NCI-H187 treated with DMSO at 0.1 percent for 48 hours (cell line): ENCODE measurements around the gene NRAP.
"Not testable (repeated sequence)": the region's sequence is repeated elsewhere in the genome, so short reads cannot be mapped to it uniquely, and the experiment has no call there.

ENCODE experiments used
- DNase-seq: peaks from one replicate; lab custom pipeline; 2025; lab: John Stamatoyannopoulos, UW

NRAP gene

DNA sequence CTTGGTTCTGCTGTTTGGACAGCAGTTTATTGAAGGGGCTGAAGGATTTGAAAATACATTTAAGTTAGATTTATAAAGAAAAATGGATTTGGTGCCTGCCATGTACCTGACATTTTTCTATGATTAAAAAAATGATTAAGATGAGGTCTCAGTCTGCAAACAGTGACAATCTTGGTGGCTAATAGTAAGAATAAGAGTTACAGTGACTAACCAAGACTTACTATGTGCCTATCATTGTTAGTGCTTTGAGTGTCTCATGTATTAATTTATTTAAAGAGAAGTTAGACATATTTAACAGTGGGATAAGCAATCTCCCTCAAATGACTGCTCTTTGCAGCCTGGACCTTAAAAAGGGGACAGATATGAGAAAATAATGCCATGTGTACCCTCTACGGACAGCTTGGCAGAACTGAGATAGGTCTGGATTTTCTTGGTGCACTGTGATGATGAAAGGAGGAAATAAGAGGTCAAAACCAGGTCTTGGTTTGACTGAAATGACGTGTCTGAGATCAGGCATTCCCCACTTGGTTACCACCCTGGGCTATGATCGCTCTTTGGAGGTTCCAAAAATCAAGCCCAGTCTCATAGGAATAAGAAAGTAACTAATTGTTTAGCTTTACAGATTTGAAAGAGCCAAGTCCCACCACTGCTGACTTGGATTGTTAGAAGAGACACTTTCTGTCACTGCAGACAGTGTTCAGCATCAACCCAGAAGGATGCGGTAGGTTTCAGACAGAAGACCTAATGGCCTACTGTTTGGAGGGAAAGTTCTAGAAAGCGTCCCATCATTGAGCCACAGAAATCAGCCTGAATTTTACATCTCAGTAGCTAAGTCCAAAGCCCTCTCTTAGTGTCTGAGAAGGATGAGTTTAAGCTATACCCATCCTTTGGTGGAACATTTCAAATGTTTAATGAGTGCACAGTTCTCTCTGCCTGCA is 18.0 kb upstream of the NRAP start:
- no peak for DNase-seq

DNA sequence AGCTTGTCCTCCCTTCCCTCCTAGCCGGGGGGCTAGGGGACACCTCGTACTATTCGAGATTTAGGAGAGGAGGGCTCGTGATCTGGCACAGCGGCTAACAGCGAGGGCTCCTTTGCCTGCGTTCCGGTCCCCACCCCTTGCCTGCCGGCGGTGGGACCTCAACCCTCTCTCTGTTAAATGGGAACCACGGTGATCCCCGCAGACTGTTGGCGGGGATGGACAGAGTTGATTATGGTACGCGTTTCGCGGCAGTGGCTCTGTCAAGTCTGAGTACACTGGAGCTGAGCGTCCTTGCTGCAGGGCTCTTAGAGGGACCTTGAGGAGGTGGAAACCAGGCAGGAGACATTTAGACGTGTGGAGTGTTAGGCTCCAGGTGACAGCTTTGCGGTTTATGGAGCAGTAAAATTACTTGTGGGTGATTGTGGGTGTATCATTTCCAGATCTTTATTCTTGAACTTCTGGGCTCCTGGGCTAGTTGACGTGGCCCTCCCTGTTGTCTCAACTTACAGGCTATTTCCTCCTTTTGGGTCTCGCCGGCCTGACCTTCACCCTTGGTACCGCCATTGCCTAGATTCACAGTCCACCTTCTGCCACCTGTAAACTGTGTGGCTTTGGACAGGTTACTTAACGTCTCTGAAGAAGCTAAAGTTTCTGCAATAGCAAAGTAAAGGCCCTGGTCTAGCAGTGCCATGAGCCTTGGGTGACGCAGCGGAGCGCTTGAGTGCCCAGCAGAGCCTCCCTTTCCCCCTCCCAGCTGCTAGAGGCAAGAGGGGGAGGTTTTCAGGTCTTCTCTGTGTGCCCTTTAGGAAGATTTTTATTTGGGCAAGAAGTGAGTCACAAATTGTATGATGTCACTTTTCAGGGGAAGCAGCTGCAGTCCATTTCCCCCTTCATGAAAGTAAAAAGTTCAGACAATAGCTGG is 16.6 kb upstream of the NRAP start:
- DNase-seq = no peak

DNA sequence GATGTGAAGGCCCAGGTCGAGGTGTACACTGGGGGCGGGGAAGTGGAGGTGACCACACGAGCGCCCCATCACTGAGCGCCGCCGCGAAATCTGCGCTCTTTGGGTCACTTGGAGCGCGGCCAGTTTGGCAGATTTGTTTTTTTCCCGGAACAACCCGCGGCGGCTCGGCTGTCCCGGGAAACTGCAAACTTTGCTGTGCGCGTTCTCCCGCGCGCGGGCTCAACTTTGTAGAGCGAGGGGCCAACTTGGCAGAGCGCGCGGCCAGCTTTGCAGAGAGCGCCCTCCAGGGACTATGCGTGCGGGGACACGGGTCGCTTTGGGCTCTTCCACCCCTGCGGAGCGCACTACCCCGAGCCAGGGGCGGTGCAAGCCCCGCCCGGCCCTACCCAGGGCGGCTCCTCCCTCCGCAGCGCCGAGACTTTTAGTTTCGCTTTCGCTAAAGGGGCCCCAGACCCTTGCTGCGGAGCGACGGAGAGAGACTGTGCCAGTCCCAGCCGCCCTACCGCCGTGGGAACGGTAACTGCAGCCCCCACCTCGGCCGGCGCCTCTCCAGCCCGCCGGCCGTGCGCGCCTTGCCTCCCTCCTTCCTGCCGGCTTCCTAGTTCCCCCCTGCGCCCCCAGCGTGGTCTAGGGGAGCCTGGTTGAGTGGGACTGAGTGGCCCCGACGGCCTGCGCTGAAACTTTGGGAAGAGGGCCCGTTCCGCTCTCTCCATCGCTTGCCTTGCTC is 15.8 kb upstream of the NRAP start, which contains the start of gene CASP7:
Gene CASP7 (plus strand): TSS at position 450 of the 727 bp plus-strand sequence. CDS start 17,582 bp downstream, outside the sequence.
- DNase-seq = no peak

DNA sequence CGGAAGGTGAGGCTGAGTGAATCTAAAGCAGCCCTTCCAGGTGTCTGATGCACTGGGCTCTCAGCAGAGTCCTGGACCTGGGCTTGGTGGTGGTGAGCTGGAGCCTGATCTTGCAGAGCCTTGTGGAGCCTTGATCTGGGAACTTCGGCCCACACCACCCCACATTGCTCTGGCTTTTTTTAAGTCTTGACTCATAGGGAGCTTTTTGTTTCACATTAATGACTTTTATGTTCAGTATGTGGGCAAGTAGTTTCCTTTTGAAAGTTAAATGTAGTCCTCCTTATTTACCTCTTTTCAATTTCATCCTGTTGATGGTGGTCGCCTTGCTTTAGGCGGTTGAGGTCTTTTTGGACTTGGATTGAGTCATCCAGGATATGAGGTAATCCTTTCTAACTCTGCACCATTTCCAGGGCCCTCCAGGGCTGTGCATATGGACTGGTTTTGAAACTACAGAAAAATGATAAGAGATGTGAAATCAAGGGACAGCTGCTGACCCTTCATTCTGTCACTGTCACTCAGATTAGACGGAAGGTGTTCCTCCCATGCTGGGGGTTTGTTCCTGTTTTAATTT is 2.9 kb upstream of the NRAP start:
- DNase-seq = no peak

DNA sequence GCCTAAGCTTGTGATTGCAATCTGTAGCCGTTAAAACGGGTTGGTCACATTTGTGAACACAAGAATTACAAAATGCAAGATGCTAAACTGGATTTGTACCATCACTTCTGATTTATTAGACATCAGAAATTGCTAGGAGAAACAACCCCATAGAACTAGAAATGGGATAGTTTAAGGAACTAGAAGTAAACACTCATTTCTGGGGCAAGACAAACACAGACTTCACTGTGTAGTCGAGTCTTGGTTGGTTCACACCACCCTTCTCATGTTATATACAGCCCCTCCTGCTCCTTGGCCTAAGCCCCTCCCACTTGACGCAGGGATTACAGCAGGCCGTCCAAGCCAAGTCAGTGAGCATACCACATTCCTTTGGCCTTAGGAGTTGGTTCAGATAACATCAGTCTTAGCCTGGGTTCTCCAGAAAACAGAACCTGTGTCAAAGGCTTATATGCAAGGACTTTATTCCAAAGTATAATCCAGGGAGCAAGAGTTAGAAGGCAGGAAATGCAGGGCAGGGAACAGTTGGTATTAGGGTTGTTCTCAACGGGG is 2.0 kb upstream of the NRAP start:
- DNase-seq = no peak

DNA sequence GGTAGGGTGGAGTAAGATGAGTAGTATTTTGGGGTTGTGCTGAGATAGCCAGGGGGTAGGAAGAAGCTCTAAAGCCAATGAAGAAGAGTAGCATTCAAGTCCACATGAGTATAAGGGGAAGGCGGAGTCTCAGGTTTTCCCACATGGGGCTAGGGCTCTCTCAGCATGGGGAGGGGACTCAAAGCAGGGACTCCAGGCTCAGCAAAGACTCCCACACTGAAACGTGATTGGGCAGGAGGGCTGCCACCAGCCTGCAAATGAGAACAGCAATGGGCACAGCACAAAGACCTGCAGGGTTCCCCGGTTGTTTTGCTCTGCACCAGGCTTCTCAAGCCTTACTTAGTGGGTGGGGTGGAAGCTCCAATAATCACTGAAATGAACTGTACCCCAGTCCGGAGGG is 1.5 kb upstream of the NRAP start:
- DNase-seq = no peak

DNA sequence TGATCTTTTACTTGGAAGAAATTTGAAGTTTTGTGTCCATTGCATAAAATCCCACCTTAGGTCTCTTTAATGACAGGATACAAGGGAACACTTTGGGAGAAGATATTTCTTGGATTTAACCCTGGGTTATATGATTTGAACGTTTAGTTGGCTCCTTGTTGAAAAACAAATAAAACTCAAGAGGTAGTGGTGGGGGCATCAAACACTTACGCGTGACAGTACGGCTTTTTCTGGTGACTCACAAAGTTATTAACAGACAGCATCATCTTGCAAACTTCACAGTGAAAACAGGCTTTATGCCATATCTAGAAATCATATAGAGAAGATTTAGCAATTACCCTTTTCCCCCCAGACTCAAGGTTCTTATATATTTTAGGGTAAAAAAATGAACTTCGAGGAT is 699 bp downstream of the NRAP start:
- no peak for DNase-seq

DNA sequence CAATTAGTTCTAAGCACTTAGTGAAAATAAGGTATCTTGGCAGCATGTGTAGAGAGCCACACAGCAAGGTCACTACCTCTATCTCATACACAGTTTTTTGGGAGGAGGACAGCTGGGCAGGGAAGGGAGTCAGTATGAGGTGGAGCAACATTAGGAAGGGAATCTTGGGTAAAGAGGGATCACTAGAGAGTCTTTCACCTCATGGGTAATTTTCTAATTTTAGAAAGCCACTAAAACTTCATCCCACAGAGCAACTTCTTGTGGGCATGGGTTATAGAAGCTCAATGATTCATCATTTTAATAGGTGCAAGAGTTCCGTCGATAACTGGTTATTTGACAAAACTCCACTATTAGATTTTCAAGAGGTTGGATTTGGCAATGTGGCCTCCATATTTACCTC is 2.5 kb downstream of the NRAP start:
- DNase-seq = no peak

DNA sequence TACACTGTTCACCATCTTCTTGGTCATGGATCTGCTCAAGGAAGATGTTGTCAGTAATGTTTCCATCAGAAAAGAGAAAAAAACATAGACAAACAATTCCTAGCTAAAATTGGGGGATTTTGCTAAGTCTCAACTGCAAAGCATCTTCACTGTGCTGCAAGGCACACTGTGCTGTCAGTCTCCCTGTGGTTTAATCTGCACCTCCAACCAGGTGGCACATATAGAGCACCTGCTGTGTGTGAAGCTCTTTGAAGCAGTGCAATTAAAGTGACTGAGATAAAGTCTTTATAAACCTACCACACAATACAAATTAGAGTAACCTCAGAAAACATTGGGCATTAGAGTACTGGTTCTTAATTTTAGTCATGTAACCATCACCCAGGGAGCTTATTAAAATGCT is 6.3 kb downstream of the NRAP start:
- DNase-seq = no peak

DNA sequence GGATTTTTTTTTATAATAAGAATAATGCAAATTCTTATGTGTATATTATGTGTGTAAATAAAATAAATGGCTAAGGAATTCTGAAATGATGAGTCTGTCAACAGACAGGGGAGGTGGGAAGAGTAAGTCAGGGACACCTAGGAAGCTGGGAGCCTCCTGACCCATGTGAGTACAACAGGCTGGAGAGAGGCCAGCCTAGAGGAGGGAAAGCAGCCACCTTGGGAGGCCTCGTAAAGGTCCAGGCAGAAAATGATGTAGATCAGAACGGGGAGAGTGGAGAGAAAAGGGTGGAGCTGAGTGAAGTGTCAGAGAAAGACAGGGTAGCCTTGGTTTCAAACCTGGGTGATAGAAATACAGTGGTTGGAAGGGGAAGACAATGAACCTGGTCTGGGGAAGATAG is 6.9 kb downstream of the NRAP start:
- DNase-seq = no peak

DNA sequence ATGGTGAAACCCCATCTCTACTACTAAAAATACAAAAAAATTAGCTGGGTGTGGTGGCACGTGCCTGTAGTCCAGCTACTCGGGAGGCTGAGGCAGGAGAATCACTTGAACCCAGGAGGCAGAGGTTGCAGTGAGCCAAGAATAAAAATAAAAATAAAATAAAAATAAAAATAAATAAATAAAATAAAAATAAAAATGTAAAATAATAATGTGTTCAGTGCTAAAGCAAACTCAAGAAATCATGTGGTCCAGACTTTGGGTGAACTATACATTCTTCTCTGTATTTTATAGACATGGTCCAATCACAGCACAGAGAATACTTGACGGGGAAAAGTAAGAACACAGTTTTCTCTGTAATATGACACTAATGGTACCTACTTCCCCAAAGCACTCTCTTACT is 11.4 kb downstream of the NRAP start:
- not testable (repeated sequence) for DNase-seq

DNA sequence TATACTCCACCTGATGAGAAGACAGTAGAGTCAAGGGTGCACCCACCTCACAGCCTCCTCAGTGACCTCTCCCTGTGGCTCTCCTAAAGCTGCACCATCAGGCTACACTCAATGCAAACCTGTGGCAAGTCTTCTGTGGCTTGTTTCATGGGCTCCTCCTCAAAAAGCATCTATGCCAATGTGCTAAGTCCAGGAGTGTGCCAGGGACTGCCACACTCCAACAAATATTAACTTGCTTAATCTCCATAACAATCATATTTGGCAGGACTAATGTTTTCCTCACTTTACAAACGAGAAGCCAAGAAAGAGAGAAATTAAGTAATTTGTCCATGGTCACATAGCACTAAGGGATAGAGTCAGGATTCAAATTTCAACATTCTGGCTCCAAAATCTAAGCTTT is 11.9 kb downstream of the NRAP start:
- DNase-seq = no peak

DNA sequence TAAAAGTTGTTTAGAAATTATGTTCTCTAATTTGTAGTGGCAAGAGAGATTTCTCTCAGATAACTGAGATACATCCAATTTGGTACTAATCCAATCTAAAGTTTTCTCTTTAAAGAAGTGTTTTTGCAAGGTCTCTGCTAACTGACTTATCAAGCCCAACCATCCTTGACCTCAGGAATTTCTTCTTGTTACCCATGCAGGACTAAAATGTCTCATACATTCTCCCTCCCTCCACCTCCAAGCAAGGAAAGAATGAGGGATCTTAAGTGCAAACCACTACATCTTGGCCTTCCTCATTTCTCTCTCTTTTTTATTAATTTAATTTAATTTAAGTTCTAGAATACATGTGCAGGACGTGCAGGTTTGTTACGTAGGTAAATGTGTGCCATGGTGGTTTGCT is 12.8 kb downstream of the NRAP start:
- DNase-seq = no peak

DNA sequence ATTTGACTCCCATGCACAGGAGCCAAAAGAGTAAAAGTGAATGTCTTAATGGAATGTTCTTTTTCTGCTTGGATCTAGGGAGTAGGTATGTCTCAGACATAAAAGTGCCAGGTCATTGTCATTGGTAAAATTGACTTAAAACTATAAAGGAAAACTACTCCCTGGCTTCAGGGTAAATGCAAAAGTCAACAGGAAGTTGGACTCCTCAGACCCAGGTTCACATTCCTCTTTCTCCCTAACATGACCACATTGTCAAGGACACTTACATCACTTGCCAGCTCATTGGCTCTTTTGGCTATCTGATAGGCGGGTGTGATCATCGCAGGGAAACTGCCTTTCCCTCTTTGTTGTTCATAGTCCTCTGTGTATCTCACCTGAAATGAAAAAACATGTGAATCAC is 13.7 kb downstream of the NRAP start:
- DNase-seq = no peak

DNA sequence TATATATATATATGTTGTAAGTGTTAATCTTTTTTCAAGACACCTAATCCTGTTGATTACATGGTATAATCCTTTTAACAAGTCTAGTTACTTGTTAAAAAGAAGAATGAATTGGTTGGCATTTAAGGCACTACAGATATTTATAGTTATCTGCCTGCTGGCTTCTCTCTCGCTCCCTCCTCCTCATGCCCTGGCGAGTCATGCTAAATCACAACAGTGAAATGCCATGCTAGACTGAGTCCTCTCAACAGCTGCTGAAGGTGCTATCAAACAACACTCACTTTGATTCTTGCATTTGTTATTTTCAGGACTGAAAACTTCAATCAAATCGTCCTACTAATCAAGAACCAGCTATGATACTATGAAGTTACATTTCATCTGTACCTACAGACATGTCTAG is 15.4 kb downstream of the NRAP start:
- DNase-seq = no peak

DNA sequence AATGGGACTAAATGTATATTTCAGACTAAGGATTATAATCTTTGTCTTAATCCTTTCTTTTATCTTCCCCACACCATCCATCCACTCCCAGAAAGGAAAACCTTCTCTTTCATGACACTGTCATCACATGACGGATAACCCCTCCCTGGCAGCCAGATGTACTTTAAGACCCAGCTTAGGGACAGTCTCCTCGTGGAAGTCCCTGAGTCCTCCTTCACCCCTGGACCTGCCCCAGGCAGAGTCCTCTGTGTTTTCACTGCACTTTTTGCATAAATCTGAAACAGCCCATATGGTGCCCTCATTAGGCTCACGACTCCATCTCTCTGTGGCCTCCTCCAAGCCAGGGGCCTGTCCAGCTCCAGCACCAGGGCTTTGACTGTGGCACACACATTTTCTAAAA is 16.0 kb downstream of the NRAP start:
- DNase-seq = no peak

DNA sequence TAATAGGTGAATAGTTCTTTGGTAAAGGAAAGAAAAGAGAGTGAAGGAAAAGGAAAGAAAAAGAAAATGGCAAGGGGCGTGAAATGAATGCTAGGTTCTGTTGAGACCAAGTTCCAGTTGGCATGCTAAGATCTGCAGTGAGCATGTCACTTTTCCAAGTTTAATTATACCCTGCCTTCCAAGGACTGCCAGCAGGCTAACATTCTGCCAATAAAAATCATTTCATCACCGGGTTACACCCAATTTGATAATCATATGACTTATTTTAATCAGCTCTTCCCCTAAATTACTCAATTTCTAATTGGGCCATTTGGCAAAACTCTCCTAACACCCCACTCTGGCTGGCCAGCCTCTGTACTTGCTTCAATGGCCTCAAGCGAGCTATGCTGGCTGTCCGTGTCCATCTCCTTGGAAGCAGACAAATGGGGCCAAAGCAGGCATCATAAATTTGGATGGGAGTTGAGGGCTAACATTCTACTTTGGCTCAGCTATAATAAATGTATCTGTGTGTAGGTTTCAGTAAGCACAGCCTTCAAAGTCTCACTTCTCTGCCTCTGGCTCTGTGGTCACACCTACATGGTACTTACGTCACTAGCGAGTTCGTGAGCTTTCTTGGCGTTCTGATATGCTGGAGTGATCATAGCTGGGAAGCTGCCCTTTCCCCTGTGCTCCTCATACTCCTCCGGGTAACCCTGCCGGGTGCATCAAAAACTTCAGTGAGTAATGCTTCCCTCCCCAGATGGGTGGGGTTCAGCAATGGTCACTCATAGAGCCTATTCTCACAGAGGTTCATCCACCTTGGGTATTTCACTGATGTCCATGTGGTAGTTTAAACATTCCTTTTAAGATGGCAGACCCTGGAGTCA is 17.3 kb downstream of the NRAP start:
- no peak for DNase-seq

DNA sequence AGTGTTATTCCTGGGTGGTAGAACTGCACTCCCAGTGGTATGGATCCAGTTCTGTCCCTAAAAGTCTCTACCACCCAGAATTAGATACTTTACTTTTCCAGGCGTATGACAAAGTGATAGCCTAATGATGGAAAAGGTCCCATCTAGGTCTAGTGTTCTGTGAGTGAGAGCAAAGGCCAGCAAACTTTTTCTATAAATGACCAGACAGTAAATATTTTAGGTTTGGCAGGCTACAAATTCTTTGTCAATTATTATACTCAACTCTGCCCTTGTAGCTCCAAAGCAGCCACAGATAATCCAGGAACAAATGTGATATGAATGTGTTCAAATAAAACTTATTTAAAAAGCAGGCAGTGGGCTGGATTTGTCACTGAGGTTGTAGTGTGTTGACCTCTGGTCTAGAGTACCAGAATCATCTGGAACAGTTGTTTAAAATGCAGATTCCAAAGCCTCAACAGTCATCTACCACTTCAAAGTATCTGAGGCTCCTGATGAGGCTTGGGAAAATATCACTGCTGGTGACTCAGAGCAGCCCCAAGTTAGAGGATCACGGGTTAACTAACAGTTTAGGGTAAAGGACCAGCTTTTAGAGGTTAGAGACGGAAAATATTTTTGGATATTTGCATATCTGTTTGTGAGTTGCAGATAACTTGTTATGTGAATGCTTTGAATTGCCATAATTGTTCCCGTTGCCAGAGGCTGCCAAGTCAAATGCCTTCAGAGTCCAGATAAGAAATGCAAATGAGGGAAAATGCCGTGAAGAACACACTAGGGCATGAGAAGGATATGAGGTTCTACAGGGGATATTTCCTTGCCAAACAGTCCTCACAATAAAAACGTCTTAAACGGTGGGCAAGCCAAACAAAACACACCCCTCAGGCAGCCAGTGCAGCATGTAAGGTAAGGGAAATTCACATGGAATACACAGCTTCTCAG is 19.4 kb downstream of the NRAP start:
- no peak for DNase-seq

DNA sequence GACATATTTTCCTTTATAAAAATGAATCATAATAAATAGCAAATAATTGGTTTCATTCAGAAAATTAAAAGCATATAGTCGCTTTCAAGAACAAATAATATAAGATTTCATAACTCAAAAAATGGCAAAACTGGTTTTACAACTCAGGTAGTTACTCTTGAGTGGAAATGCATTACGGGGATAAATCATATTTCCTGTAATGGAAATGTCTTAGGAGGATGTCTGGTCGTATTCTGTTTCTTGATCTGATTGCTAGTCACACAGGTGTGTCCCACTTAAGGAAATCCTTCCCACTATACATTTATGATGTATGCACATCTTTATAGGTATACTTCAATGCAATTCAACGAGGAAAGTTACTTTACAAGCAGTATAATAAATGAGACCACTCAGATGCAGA is 20.7 kb downstream of the NRAP start:
- DNase-seq = no peak
